ENCODE data around the gene PIK3CD. TPM values are rescaled to one million over a fixed set of nuclear protein-coding genes. Genes with fewer than 3 reads are reported as not detected.

The PIK3CD gene
- total RNA-seq, 1 donor, result 3.0 TPM

DNA sequence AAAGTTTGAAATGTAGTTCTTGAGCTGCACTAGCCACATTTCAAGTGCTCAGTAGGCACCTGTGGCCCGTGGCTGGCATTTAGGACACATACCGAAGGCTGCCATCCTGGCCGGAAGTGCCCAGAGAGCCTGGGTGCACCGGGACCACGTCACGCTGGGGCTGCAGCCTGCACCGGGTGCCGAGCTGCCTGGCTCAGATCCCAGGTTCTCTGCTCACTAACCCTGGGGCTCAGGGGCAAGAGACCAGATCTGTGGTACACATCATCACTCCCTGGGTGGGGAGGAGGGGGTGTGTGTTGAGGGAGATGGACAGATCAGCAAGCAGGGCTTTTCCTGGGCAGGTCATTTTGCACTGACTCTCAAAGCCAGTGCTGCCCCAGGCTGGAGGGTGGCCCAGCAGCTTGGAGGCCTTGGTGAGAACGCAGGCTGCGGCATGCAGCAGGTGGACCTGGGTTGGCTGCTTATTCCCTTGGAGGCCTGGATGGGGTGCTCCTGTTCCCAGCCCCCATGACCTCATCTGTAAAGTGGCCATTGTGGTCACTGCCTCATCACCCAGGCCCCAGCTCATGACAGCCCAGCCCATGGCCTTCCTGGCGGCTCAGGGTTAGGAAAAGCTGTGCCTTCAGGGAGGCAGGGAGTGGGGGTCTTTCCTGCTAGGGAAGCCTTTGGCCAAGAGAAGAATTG is 39.2 kb upstream of the PIK3CD start:
- TF ChIP-seq, protein P1, sequence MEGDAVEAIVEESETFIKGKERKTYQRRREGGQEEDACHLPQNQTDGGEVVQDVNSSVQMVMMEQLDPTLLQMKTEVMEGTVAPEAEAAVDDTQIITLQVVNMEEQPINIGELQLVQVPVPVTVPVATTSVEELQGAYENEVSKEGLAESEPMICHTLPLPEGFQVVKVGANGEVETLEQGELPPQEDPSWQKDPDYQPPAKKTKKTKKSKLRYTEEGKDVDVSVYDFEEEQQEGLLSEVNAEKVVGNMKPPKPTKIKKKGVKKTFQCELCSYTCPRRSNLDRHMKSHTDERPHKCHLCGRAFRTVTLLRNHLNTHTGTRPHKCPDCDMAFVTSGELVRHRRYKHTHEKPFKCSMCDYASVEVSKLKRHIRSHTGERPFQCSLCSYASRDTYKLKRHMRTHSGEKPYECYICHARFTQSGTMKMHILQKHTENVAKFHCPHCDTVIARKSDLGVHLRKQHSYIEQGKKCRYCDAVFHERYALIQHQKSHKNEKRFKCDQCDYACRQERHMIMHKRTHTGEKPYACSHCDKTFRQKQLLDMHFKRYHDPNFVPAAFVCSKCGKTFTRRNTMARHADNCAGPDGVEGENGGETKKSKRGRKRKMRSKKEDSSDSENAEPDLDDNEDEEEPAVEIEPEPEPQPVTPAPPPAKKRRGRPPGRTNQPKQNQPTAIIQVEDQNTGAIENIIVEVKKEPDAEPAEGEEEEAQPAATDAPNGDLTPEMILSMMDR (IDR thresholded peaks at IDR 0.05; ENCODE audit: insufficient read depth, low read length), result no peak
- H3K4me3 ChIP-seq (ENCODE audit: low read depth, low read length), result no peak overlapping the region
- DNase-seq (ENCODE audit: low read depth), result no peak

DNA sequence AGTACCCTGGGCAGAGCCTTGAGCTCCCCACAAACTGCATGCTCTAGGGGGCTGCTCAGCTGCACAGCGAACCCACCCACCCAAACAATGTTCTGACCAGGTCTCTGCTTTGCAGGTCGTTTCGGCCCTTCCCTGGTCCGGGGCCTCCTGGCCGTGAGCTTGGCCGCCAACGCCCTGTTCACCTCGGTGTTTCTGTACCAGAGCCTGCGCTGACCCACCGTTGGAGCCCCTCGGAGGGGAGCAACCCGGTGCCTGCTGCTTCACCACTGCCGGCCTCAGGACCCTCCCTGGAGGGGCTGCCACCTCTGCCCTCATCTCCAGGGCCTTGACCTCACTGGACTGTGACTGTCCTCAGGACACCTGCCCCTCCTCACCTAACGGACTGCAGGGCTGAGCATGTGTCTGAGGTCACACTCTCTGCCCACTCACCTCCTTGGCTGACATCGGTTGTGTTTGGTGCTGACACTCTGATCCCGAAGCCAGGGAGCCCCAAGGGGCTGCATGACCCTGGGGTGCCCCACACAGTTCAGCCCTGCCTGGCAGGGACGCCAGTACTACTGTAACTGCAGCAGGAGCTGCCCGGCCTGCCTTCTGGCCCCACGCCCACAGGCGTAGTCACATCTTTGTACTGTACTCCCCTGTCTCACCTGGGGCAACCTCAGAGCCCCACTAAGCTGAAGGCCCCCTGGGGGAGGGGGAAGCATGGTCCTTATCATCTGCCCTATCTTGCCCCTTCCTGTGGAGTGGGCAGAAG is 38.5 kb upstream of the PIK3CD start:
- no peak overlapping the region for H3K4me3 ChIP-seq (ENCODE audit: low read depth, low read length)
- TF ChIP-seq, protein P1 (IDR thresholded peaks at IDR 0.05; ENCODE audit: insufficient read depth, low read length), result no peak
- DNase-seq (ENCODE audit: low read depth), result no peak

DNA sequence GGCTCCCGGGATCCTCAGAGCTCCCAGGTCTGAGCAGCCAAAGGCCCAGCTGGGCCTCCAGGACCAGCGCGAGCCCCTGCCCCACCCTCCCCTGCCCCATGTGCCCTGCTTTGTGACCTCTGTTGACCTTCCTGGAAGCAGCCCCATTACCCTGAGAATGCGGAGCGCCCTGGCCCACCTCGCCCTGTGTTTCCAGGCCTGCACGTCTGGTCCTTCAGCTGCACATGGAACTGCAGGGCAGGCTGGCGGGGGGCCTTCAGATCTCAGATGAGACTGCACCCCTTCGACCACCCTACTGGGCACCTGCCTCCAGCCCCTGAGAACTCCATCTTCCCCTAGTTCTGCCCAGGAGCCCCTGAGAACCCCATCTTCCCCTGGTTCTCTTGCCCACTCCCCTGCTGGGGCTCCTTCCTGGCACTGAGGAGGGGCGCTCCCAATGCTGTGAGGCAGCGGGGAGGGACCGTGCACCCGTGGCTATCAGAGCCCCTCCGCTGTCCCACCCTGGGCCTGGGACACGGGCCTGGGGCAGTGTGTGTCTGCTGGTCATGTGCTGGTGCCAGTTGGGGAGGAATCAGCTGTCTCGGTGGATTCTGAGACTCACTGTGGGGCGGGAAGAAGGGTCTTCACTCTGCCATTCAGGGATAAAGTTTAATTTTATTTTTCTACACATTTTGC is 37.8 kb upstream of the PIK3CD start:
- TF ChIP-seq, protein P1 (IDR thresholded peaks at IDR 0.05; ENCODE audit: insufficient read depth, low read length), result no peak
- DNase-seq (ENCODE audit: low read depth), result no peak
- H3K4me3 ChIP-seq (ENCODE audit: low read depth, low read length), result no peak overlapping the region

- no peak overlapping the region for H3K4me3 ChIP-seq (ENCODE audit: low read depth, low read length)
- TF ChIP-seq, protein P1 (IDR thresholded peaks at IDR 0.05; ENCODE audit: insufficient read depth, low read length), result peak; percentile 77
- DNase-seq (ENCODE audit: low read depth), result peak; percentile 37
Observed at GRCh38 chr1:9615316-9616063, 36.0 kb upstream of the PIK3CD start.

- DNase-seq (ENCODE audit: low read depth), result peak; percentile 54
- TF ChIP-seq, protein P1 (IDR thresholded peaks at IDR 0.05; ENCODE audit: insufficient read depth, low read length), result no peak
- no peak overlapping the region for H3K4me3 ChIP-seq (ENCODE audit: low read depth, low read length)
Observed at GRCh38 chr1:9618909-9619679, 32.4 kb upstream of the PIK3CD start.

DNA sequence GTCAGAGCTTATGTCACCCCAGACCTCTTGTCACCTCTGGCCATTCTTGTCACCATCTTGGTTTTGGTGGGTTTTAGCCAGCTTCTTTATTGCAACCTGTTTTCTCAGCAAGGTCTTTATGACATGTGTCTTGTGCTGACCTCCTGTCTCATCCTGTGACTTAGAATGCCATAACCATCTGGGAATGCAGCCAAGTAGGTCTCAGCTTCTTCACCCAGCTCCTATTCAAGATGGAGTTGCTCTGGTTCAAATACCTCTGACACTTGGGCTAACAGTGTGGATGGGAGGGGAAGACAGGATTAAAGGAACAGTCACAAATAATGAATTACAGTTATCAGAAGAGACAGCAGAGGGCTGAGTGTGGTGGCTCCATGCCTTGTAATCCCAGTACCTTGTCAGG is 30.5 kb upstream of the PIK3CD start:
- DNase-seq (ENCODE audit: low read depth), result no peak
- TF ChIP-seq, protein P1 (IDR thresholded peaks at IDR 0.05; ENCODE audit: insufficient read depth, low read length), result no peak
- H3K4me3 ChIP-seq (ENCODE audit: low read depth, low read length), result no peak overlapping the region
